ENCODE measurements around the gene RWDD2A.
"Not testable (repeated sequence)": the region's sequence is repeated elsewhere in the genome, so short reads cannot be mapped to it uniquely, and the experiment has no call there.

The RWDD2A gene

GRCh38 chr6:83190626-83191025 is 2.5 kb upstream of the RWDD2A start:
- Histone ChIP-seq H3K9ac (ENCODE audit: low read depth, low read length, poor library complexity) (peak overlapping the region; percentile 24), H3K14ac (ENCODE audit: low read length) (no peak overlapping the region), H2BK5ac (ENCODE audit: low read length) (no peak overlapping the region), H3K4ac (ENCODE audit: low read length) (no peak overlapping the region), H4K8ac (ENCODE audit: low read depth, low read length) (no peak overlapping the region), H3K18ac (ENCODE audit: low read length) (no peak overlapping the region), H2AFZ (ENCODE audit: low read length) (no peak overlapping the region), H2AK5ac (ENCODE audit: low read depth, low read length) (no peak overlapping the region), H3K27ac (replicated peaks; ENCODE audit: low read length) (no peak overlapping the region), H2BK120ac (ENCODE audit: low read depth, low read length) (no peak overlapping the region), H2BK12ac (ENCODE audit: low read length) (no peak overlapping the region), H3K4me1 (ENCODE audit: control insufficient read depth in 2 of 2, insufficient read depth in 1 of 2, low read depth in 1 of 2, low read length in 2 of 2) (peaks cover 3 to 8% of the 10 kb centered on the region in 2 donors), H3K9me3 (replicated peaks in 1 of 2; ENCODE audit: control insufficient read depth in 2 of 2, insufficient read depth in 1 of 2, low read depth in 1 of 2, low read length in 2 of 2) (no peaks in the 10 kb centered on the region), H3K4me2 (ENCODE audit: insufficient read depth, low read length, poor library complexity, severe bottlenecking) (no peak overlapping the region), H3K4me3 (ENCODE audit: low read length in 2 of 2) (no peak overlapping the region), H3K79me1 (ENCODE audit: low read depth, low read length) (no peaks in the 10 kb centered on the region), H2BK15ac (ENCODE audit: low read length) (no peak overlapping the region), H4K91ac (ENCODE audit: low read depth, low read length, poor library complexity) (no peak overlapping the region), H3K27me3 (ENCODE audit: control insufficient read depth in 3 of 3, insufficient read depth in 3 of 3, low read depth in 1 of 3, low read length in 3 of 3) (no peaks in the 10 kb centered on the region), H3K36me3 (replicated peaks in 1 of 2; ENCODE audit: control insufficient read depth in 2 of 2, insufficient read depth in 2 of 2, low read length in 2 of 2) (peaks cover 13 to 64% of the 10 kb centered on the region in 2 donors), H3K23ac (ENCODE audit: low read depth, low read length, poor library complexity) (no peak overlapping the region)
- no CpG with 5 or more reads among the region's 6 CpGs for WGBS, 2 donors (ENCODE audit: extremely low coverage in 2 of 2, insufficient read length in 2 of 2, insufficient replicate concordance in 1 of 2)
- DNase-seq (ENCODE audit: low spot score), result no peak

- not testable (repeated sequence) for H3K4ac ChIP-seq (ENCODE audit: low read length); DNase-seq (ENCODE audit: low spot score); H3K9ac ChIP-seq (ENCODE audit: low read depth, low read length, poor library complexity); H3K27me3 ChIP-seq (ENCODE audit: control insufficient read depth in 3 of 3, insufficient read depth in 3 of 3, low read depth in 1 of 3, low read length in 3 of 3); H3K14ac ChIP-seq (ENCODE audit: low read length); H3K23ac ChIP-seq (ENCODE audit: low read depth, low read length, poor library complexity); H2AK5ac ChIP-seq (ENCODE audit: low read depth, low read length); H4K8ac ChIP-seq (ENCODE audit: low read depth, low read length); H2BK15ac ChIP-seq (ENCODE audit: low read length); H3K27ac ChIP-seq (replicated peaks; ENCODE audit: low read length); H2BK5ac ChIP-seq (ENCODE audit: low read length); H4K91ac ChIP-seq (ENCODE audit: low read depth, low read length, poor library complexity); H2BK120ac ChIP-seq (ENCODE audit: low read depth, low read length); H3K4me1 ChIP-seq (ENCODE audit: control insufficient read depth in 2 of 2, insufficient read depth in 1 of 2, low read depth in 1 of 2, low read length in 2 of 2); H2BK12ac ChIP-seq (ENCODE audit: low read length); H3K18ac ChIP-seq (ENCODE audit: low read length); H3K9me3 ChIP-seq (replicated peaks in 1 of 2; ENCODE audit: control insufficient read depth in 2 of 2, insufficient read depth in 1 of 2, low read depth in 1 of 2, low read length in 2 of 2); H2AFZ ChIP-seq (ENCODE audit: low read length); H3K79me1 ChIP-seq (ENCODE audit: low read depth, low read length)
- H3K4me3 ChIP-seq (ENCODE audit: low read length in 2 of 2), result peak overlapping the region in 1 of 2 donors; percentile 73
- peak overlapping the region; percentile 37 for H3K4me2 ChIP-seq (ENCODE audit: insufficient read depth, low read length, poor library complexity, severe bottlenecking)
- WGBS, 2 donors (ENCODE audit: extremely low coverage in 2 of 2, insufficient read length in 2 of 2, insufficient replicate concordance in 1 of 2), result no CpG with 5 or more reads among the region's 18 CpGs
- H3K36me3 ChIP-seq (replicated peaks in 1 of 2; ENCODE audit: control insufficient read depth in 2 of 2, insufficient read depth in 2 of 2, low read length in 2 of 2), result peaks cover 13 to 64% of the 10 kb centered on the region in 2 donors
Measured at GRCh38 chr6:83191974-83192373, 1.2 kb upstream of the RWDD2A start.

GRCh38 chr6:83192456-83192855 is 701 bp upstream of the RWDD2A start:
- Histone ChIP-seq H4K91ac (ENCODE audit: low read depth, low read length, poor library complexity) (no peak overlapping the region), H3K14ac (ENCODE audit: low read length) (no peak overlapping the region), H3K36me3 (replicated peaks in 1 of 2; ENCODE audit: control insufficient read depth in 2 of 2, insufficient read depth in 2 of 2, low read length in 2 of 2) (peaks cover 13 to 64% of the 10 kb centered on the region in 2 donors), H4K8ac (ENCODE audit: low read depth, low read length) (no peak overlapping the region), H2BK5ac (ENCODE audit: low read length) (peak overlapping the region; percentile 58), H2BK12ac (ENCODE audit: low read length) (no peak overlapping the region), H2AFZ (ENCODE audit: low read length) (peak overlapping the region; percentile 93), H3K27ac (replicated peaks; ENCODE audit: low read length) (no peak overlapping the region), H2BK120ac (ENCODE audit: low read depth, low read length) (no peak overlapping the region), H3K23ac (ENCODE audit: low read depth, low read length, poor library complexity) (no peak overlapping the region), H3K27me3 (ENCODE audit: control insufficient read depth in 3 of 3, insufficient read depth in 3 of 3, low read depth in 1 of 3, low read length in 3 of 3) (no peaks in the 10 kb centered on the region), H3K4ac (ENCODE audit: low read length) (no peak overlapping the region), H3K79me1 (ENCODE audit: low read depth, low read length) (no peaks in the 10 kb centered on the region), H2BK15ac (ENCODE audit: low read length) (no peak overlapping the region), H3K4me3 (ENCODE audit: low read length in 2 of 2) (peak overlapping the region; percentile 73 to 95), H3K4me2 (ENCODE audit: insufficient read depth, low read length, poor library complexity, severe bottlenecking) (peak overlapping the region; percentile 54), H3K4me1 (ENCODE audit: control insufficient read depth in 2 of 2, insufficient read depth in 1 of 2, low read depth in 1 of 2, low read length in 2 of 2) (peaks cover 3 to 8% of the 10 kb centered on the region in 2 donors), H3K18ac (ENCODE audit: low read length) (no peak overlapping the region), H2AK5ac (ENCODE audit: low read depth, low read length) (no peak overlapping the region), H3K9me3 (replicated peaks in 1 of 2; ENCODE audit: control insufficient read depth in 2 of 2, insufficient read depth in 1 of 2, low read depth in 1 of 2, low read length in 2 of 2) (no peaks in the 10 kb centered on the region), H3K9ac (ENCODE audit: low read depth, low read length, poor library complexity) (peak overlapping the region; percentile 87)
- DNase-seq (ENCODE audit: low spot score), result no peak
- WGBS, 2 donors (ENCODE audit: extremely low coverage in 2 of 2, insufficient read length in 2 of 2, insufficient replicate concordance in 1 of 2), result no CpG with 5 or more reads among the region's 4 CpGs

- Histone ChIP-seq H3K18ac (ENCODE audit: low read length) (peak overlapping the region; percentile 81), H2BK15ac (ENCODE audit: low read length) (no peak overlapping the region), H3K4me1 (ENCODE audit: control insufficient read depth in 2 of 2, insufficient read depth in 1 of 2, low read depth in 1 of 2, low read length in 2 of 2) (peaks cover 3 to 8% of the 10 kb centered on the region in 2 donors), H4K91ac (ENCODE audit: low read depth, low read length, poor library complexity) (no peak overlapping the region), H3K79me1 (ENCODE audit: low read depth, low read length) (no peaks in the 10 kb centered on the region), H3K4ac (ENCODE audit: low read length) (no peak overlapping the region), H3K9ac (ENCODE audit: low read depth, low read length, poor library complexity) (peak overlapping the region; percentile 67), H3K4me3 (ENCODE audit: low read length in 2 of 2) (peak overlapping the region; percentile 73 to 95), H2BK12ac (ENCODE audit: low read length) (no peak overlapping the region), H2AK5ac (ENCODE audit: low read depth, low read length) (no peak overlapping the region), H3K27me3 (ENCODE audit: control insufficient read depth in 3 of 3, insufficient read depth in 3 of 3, low read depth in 1 of 3, low read length in 3 of 3) (no peaks in the 10 kb centered on the region), H3K36me3 (replicated peaks in 1 of 2; ENCODE audit: control insufficient read depth in 2 of 2, insufficient read depth in 2 of 2, low read length in 2 of 2) (peaks cover 11 to 53% of the 10 kb centered on the region in 2 donors), H2BK5ac (ENCODE audit: low read length) (no peak overlapping the region), H4K8ac (ENCODE audit: low read depth, low read length) (no peak overlapping the region), H2BK120ac (ENCODE audit: low read depth, low read length) (no peak overlapping the region), H2AFZ (ENCODE audit: low read length) (peak overlapping the region; percentile 93), H3K27ac (replicated peaks; ENCODE audit: low read length) (peak overlapping the region; percentile 63), H3K23ac (ENCODE audit: low read depth, low read length, poor library complexity) (peak overlapping the region; percentile 31), H3K4me2 (ENCODE audit: insufficient read depth, low read length, poor library complexity, severe bottlenecking) (peak overlapping the region; percentile 68), H3K14ac (ENCODE audit: low read length) (no peak overlapping the region), H3K9me3 (replicated peaks in 1 of 2; ENCODE audit: control insufficient read depth in 2 of 2, insufficient read depth in 1 of 2, low read depth in 1 of 2, low read length in 2 of 2) (no peaks in the 10 kb centered on the region)
- DNase-seq (ENCODE audit: low spot score), result peak; percentile 67
- WGBS, 2 donors (ENCODE audit: extremely low coverage in 2 of 2, insufficient read length in 2 of 2, insufficient replicate concordance in 1 of 2), result no CpG with 5 or more reads among the region's 44 CpGs
Measured at GRCh38 chr6:83193747-83194566, 800 bp downstream of the RWDD2A start.

All from neuronal stem cell (in vitro differentiated cells).